ENCODE data around the gene CFAP97D1. TPM values are rescaled to one million over a fixed set of nuclear protein-coding genes. Genes with fewer than 3 reads are reported as not detected.

The CFAP97D1 gene
- total and polyA plus RNA-seq, 2 experiments from 2014 or later: not detected

GRCh38 chr17:43787728-43788127 is 7.5 kb downstream of the CFAP97D1 start:
- peaks cover 18% of the 10 kb centered on the region for H3F3A ChIP-seq (ENCODE audit: insufficient read depth)
- no peak overlapping the region for H3K4me2 ChIP-seq (ENCODE audit: unreplicated experiment)
- no peaks in the 10 kb centered on the region for H3K9me2 ChIP-seq (ENCODE audit: insufficient read depth)
- H3K79me2 ChIP-seq (ENCODE audit: insufficient read depth): no peaks in the 10 kb centered on the region
- H3K4me1 ChIP-seq (ENCODE audit: insufficient read depth): peaks cover 20% of the 10 kb centered on the region
- H2AFZ ChIP-seq: no peak overlapping the region
- TF ChIP-seq EZH2 (IDR thresholded peaks at IDR 0.05; ENCODE audit: insufficient read depth, poor library complexity, severe bottlenecking) (no peak), EZH2phosphoT487 (IDR thresholded peaks at IDR 0.05; ENCODE audit: insufficient read depth, low read depth) (no peak)
- no peak for DNase-seq
- no peaks in the 10 kb centered on the region for H3K36me3 ChIP-seq (ENCODE audit: low read depth)
- no peak overlapping the region for H3K27ac ChIP-seq
- H4K20me1 ChIP-seq (ENCODE audit: insufficient read depth): no peaks in the 10 kb centered on the region
- H3K9ac ChIP-seq: no peak overlapping the region
- H3K9me3 ChIP-seq (ENCODE audit: low read depth): no peaks in the 10 kb centered on the region
- WGBS, 2 experiments (ENCODE audit: low coverage in 1 of 2, low lambda C conversion rate in 2 of 2, missing lambda C conversion rate in 2 of 2): 93 to 98% methylated on average over 2 of the region's 2 CpGs
- H3K27me3 ChIP-seq (replicated peaks; ENCODE audit: insufficient read depth): peaks cover 19% of the 10 kb centered on the region; the same call in 1 of the 2 replicates
- in situ Hi-C loops (cut with MboI): no loop called here
- H3K4me3 ChIP-seq: no peak overlapping the region

GRCh38 chr17:43788540-43788939 is 8.3 kb downstream of the CFAP97D1 start:
- Histone ChIP-seq H3K79me2 (ENCODE audit: insufficient read depth) (no peaks in the 10 kb centered on the region), H2AFZ (no peak overlapping the region), H3K9ac (no peak overlapping the region), H3K36me3 (ENCODE audit: low read depth) (no peaks in the 10 kb centered on the region), H3K27me3 (replicated peaks; ENCODE audit: insufficient read depth) (peaks cover 19% of the 10 kb centered on the region; the same call in 1 of the 2 replicates), H4K20me1 (ENCODE audit: insufficient read depth) (no peaks in the 10 kb centered on the region), H3K9me2 (ENCODE audit: insufficient read depth) (no peaks in the 10 kb centered on the region), H3K4me1 (ENCODE audit: insufficient read depth) (peaks cover 18% of the 10 kb centered on the region), H3F3A (ENCODE audit: insufficient read depth) (peaks cover 12% of the 10 kb centered on the region), H3K9me3 (ENCODE audit: low read depth) (no peaks in the 10 kb centered on the region), H3K4me2 (ENCODE audit: unreplicated experiment) (no peak overlapping the region), H3K4me3 (no peak overlapping the region), H3K27ac (no peak overlapping the region)
- TF ChIP-seq EZH2phosphoT487 (IDR thresholded peaks at IDR 0.05; ENCODE audit: insufficient read depth, low read depth) (no peak), EZH2 (IDR thresholded peaks at IDR 0.05; ENCODE audit: insufficient read depth, poor library complexity, severe bottlenecking) (no peak)
- DNase-seq: no peak
- in situ Hi-C loops (cut with MboI): no loop called here
- 93% methylated on average over 5 of the region's 5 CpGs for WGBS, 2 experiments (ENCODE audit: low coverage in 1 of 2, low lambda C conversion rate in 2 of 2, missing lambda C conversion rate in 2 of 2)

- Histone ChIP-seq H2AFZ (no peak overlapping the region), H3K4me1 (ENCODE audit: insufficient read depth) (peaks cover 9% of the 10 kb centered on the region), H3K36me3 (ENCODE audit: low read depth) (no peaks in the 10 kb centered on the region), H3K79me2 (ENCODE audit: insufficient read depth) (no peaks in the 10 kb centered on the region), H3K4me2 (ENCODE audit: unreplicated experiment) (no peak overlapping the region), H3K27me3 (replicated peaks; ENCODE audit: insufficient read depth) (peaks cover 19% of the 10 kb centered on the region; the same call in 1 of the 2 replicates), H3F3A (ENCODE audit: insufficient read depth) (peaks cover 3% of the 10 kb centered on the region), H3K9ac (no peak overlapping the region), H3K9me2 (ENCODE audit: insufficient read depth) (no peaks in the 10 kb centered on the region), H4K20me1 (ENCODE audit: insufficient read depth) (no peaks in the 10 kb centered on the region), H3K9me3 (ENCODE audit: low read depth) (no peaks in the 10 kb centered on the region), H3K4me3 (no peak overlapping the region), H3K27ac (no peak overlapping the region)
- DNase-seq: no peak
- in situ Hi-C loops (cut with MboI): no loop called here
- TF ChIP-seq EZH2 (IDR thresholded peaks at IDR 0.05; ENCODE audit: insufficient read depth, poor library complexity, severe bottlenecking) (no peak), EZH2phosphoT487 (IDR thresholded peaks at IDR 0.05; ENCODE audit: insufficient read depth, low read depth) (no peak)
- WGBS, 2 experiments (ENCODE audit: low coverage in 1 of 2, low lambda C conversion rate in 2 of 2, missing lambda C conversion rate in 2 of 2): 94 to 100% methylated on average over 1 of the region's 1 CpG
Measured at GRCh38 chr17:43789482-43789881, 9.2 kb downstream of the CFAP97D1 start.

- H3K79me2 ChIP-seq (ENCODE audit: insufficient read depth): no peaks in the 10 kb centered on the region
- no peaks in the 10 kb centered on the region for H4K20me1 ChIP-seq (ENCODE audit: insufficient read depth)
- H3K9ac ChIP-seq: no peak overlapping the region
- no peak overlapping the region for H3K4me3 ChIP-seq
- H3K36me3 ChIP-seq (ENCODE audit: low read depth): no peaks in the 10 kb centered on the region
- DNase-seq: peak; percentile 25
- H3F3A ChIP-seq (ENCODE audit: insufficient read depth): no peaks in the 10 kb centered on the region; the same call in 1 of the 2 replicates
- H2AFZ ChIP-seq: no peak overlapping the region
- no peak overlapping the region for H3K4me2 ChIP-seq (ENCODE audit: unreplicated experiment)
- TF ChIP-seq EZH2 (IDR thresholded peaks at IDR 0.05; ENCODE audit: insufficient read depth, poor library complexity, severe bottlenecking) (no peak), EZH2phosphoT487 (IDR thresholded peaks at IDR 0.05; ENCODE audit: insufficient read depth, low read depth) (no peak)
- no peaks in the 10 kb centered on the region for H3K9me3 ChIP-seq (ENCODE audit: low read depth)
- H3K9me2 ChIP-seq (ENCODE audit: insufficient read depth): no peaks in the 10 kb centered on the region
- 87 to 89% methylated on average over 14 of the region's 14 CpGs for WGBS, 2 experiments (ENCODE audit: low coverage in 1 of 2, low lambda C conversion rate in 2 of 2, missing lambda C conversion rate in 2 of 2)
- no peak overlapping the region for H3K27ac ChIP-seq
- peaks cover 19% of the 10 kb centered on the region; the same call in 1 of the 2 replicates for H3K27me3 ChIP-seq (replicated peaks; ENCODE audit: insufficient read depth)
- in situ Hi-C loops (cut with MboI): no loop called here
- no peaks in the 10 kb centered on the region for H3K4me1 ChIP-seq (ENCODE audit: insufficient read depth)
Measured at GRCh38 chr17:43790311-43790940, 10.2 kb downstream of the CFAP97D1 start.

Data from GM23248 (cell line).